ENCODE data around the gene RAPGEF5.

Gene RAPGEF5

DNA sequence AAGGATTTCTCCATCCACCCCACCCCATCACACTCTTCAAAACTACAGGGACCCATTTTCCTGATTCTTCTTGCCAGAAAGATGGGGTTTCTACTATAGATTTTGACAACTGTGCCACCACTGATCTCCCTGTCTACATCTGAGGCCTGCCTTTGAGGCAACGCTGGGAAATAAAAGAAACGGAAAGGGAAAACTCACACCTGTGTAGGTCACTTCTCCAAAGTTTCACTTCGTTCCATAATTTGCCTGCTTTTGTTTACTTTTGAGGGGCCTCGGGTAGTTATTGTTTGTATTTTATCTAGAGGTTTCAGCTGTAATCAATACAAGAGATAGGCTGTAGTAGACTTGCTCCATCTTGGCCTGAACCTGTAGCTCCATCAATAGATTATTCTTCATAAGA, 56.1 kb downstream of the RAPGEF5 start:
- no peak for DNase-seq

DNA sequence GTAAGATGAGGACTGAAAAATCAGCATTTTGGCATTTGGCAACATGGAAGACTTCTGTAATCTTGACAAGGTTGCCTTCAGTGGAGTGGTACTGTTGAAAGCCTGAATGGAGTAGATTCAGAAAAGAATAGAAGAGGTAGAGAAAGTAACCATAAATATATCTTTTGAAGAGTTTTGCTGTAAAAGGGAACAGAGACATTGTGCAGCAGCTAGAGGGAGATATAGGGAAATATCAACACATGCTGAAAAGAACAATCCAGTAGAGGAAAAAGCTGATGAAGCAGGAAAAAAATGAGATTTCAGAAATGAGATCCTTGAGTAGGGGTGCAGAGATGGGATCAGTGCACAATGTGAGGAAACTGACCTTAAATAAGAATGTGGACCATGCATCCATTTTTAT, 60.0 kb downstream of the RAPGEF5 start:
- DNase-seq = no peak

DNA sequence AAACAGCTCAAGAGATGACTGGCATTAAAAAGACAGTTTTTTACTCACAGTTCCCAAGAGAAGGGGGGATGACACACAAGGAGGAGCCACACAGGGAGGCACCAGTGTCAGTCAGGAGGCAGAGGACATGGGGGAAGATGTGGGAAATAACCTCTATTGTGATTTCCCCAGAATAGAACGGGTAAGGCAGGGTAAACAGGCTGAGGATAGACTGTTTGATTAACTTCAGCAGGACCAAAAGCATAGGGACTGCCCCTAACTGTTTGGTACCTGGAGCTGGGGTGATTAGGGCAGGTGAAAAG, 60.7 kb downstream of the RAPGEF5 start:
- DNase-seq = no peak

DNA sequence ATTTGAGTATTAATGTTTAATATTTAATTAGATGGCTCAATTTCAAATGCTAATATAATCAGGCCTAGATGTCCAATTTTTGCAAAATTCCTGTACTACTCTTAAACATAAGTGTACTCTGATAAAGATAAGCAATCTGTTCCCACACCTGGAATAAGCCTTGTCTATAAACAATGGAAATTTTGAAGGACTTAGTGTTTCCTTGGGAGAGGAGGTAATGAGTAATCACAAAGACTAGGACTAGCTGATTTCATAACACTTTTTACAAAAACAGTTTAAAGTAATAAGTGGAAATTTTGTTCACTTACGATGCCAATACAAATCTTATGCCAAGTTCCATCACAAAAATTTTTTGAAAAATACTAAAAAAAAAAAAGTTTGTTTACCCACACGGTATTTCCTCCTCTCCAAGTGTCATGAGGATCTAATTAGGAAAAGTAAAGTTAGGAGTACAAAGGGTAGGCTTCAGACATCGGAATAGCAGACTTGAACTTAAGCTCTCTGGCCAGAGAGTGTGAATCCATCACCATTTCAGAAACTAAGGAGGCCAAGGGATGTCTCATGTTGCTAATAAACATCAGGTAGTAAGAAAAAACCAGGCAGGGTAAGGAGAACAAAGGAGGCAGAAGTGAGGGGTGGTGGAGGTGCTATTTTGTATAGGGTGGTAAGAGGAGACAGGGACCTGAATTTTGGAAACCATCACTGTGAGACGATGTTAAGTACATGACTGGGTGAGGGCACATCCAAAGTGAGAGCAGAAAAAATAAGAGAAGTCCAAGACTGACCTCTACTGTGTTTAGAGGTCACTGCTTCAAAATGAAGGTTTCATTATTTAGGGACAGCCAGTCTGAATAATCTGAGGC, 61.3 kb downstream of the RAPGEF5 start:
- no peak for DNase-seq

DNA sequence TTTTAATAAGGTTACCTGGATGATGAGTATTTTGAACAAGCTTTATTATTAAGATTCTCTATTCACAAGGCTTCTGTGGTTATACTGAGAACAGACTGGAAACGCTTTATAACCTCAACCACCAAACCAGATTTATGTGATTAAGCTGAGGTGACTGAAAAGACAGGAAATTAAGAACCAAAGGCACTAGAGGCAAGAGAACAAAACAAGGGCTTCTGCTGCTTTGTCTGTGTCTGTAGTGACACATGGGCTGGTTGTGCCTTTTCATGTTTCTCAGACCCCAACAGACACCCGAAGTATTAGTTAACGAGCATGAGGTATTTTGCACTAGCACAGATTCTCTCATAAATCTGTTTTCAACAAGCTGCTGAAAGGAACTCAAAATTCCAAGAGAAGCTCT, 64.4 kb downstream of the RAPGEF5 start:
- no peak for DNase-seq

- DNase-seq = no peak
Measured at GRCh38 chr7:22291977-22292376, 65.0 kb downstream of the RAPGEF5 start.

DNA sequence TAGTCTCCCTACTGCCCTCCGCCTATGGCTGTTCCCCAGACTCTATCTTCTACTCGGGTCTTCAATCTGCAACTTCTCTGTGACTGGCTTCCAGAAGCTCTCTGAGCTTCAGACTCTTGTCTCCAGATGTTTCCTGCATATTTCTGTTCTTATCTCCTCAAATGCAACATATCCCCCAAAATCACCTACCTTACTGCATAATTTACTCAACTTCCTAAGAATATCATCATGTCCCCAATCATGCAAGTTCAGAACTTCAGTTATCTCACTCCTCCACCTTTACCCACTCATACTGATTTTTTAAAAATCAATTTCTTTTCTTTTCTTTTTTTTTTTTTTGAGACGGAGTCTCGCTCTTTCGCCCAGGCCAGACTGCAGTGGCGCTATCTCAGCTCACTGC, 68.8 kb downstream of the RAPGEF5 start:
- DNase-seq = no peak

- DNase-seq = no peak
Measured at GRCh38 chr7:22287412-22287811, 69.5 kb downstream of the RAPGEF5 start.

- DNase-seq = no peak
Measured at GRCh38 chr7:22286436-22286835, 70.5 kb downstream of the RAPGEF5 start.

DNA sequence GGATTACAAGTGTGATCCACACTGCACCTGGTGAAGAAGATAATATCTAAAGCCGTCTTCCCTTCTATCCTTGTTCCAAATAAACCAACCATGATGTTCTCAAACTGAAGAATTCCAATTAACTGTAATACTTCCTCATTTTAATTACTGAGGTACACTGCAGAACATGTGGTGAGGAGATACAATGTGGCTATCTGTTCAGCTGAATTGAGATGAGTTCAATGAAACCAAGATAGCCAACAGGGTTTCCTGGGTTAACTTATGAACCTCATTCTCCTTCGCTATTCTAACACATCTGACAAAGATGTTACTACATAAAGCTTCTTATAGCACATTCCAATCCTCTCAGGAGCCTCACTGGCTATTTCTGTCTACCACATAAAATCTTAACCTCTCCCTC, 75.5 kb downstream of the RAPGEF5 start:
- no peak for DNase-seq

DNA sequence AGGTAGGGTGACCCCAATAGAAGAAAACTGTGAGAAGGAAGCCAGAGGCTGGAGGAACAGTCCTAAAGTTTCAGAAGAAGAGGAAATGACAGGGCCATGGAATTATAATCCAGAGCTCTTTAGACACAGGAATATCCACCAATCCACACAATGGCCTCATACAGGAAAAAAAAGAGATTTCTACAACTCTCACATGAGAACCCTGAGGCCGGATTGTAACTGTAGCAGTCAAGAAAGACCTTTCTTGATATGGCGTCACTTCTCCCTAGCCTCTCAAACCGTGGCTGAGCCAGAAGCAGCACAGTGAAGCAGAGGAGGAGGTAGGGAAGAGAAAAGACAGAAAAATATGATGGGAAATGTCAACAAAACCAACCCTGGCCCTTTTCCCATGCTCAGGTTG, 76.9 kb downstream of the RAPGEF5 start:
- no peak for DNase-seq

GRCh38 chr7:22278660-22279059, 78.3 kb downstream of the RAPGEF5 start:
- no peak for DNase-seq

GRCh38 chr7:22277375-22277774, 79.6 kb downstream of the RAPGEF5 start:
- no peak for DNase-seq

DNA sequence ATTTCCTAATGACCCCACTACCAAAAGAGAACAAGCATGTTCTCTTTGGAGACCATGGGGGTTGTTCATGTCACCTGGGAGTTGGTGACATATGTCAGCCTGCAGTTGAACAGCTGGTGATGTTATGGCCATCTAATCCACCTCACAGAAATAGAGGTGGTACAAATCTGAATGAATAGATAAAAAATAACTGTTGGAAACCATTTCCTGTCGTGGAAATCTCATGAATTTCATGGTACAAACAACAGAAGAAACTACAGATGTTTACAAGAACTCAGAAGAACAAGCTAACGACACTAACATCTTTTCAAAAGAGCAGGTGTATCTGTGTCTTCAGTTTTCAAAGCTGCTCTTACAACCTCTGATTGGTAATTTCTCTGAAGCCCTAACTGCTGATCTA, 81.3 kb downstream of the RAPGEF5 start:
- DNase-seq = no peak

DNA sequence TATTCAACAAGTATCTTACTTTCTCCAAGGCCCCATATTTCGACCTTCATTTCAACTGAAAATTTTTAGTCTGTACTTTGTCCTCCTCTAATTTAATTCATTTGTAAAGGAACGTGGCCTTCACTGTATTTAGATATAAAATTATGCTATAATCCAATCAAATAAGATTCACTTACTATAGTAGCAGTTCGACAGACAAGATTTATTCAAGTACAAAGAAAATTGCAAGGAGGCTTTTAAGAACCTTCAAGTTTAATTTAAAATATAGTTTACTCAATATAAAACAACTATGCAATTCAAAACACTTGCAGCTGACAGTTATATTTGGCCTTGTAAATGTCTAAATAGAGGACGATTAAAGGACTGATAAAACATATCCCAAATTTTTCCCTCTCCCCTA, 85.6 kb downstream of the RAPGEF5 start:
- DNase-seq = no peak

DNA sequence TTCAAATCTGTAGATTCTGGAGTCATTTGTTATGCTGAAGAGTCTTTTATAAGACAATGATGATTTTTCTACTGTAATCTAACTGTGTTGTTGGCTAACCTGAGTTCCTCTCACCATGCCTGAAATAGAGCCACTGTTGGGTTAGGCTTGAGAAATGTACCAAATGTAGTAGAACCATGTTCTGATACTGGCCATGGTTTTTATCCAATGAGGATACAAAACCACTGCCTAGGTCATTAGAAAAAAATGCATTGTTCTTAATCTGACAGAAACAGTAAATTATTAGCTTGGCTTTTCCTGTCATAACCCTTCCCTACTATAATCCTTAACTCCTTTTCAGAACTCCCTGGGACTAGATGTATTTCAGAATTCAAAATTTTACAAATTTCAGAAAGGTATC, 86.6 kb downstream of the RAPGEF5 start:
- DNase-seq = no peak

DNA sequence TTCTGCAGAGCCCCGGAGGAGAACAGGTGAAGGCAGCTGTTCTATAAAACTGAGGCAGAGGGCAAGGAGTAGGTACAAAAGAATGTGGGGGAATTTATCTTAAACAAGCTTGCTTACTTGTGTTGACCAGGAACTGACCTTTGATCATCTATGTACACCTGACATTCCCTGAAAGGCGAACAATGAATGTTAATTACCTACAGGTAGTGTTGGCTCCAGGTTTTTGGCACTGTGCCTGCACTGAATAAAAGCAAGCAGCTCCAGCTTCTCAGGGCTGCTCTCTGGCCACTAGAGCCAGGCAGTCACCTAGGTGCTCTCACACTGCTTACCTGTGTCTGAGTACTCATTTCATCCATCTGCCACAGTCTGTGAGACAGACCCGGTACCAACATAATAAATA, 87.0 kb downstream of the RAPGEF5 start:
- DNase-seq = no peak

DNA sequence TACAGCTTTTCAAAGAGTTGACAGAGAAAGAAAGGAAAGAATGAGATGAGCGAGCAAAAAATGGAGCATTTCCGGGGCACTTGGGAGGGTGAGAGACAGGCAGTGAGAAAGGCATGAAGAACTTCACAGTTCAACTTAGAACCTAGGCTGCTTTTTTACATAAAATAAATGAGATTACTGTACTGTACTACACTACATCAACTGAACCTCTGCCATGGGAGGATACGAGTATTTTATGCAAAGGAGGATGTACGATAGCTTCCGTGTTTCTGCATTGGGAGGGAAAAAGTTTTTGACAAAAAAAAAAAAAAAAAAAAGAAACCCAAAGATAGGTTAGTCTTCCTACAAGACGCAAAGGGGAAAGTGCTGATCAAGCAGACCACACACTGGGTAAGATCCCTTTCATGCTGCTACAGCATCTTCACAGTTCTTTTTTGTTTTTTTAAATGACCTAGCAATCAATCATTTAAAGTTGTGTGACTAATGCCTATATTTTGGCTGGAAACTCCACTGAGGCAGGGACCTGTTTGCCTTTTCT, 88.0 kb downstream of the RAPGEF5 start:
- DNase-seq = no peak

DNA sequence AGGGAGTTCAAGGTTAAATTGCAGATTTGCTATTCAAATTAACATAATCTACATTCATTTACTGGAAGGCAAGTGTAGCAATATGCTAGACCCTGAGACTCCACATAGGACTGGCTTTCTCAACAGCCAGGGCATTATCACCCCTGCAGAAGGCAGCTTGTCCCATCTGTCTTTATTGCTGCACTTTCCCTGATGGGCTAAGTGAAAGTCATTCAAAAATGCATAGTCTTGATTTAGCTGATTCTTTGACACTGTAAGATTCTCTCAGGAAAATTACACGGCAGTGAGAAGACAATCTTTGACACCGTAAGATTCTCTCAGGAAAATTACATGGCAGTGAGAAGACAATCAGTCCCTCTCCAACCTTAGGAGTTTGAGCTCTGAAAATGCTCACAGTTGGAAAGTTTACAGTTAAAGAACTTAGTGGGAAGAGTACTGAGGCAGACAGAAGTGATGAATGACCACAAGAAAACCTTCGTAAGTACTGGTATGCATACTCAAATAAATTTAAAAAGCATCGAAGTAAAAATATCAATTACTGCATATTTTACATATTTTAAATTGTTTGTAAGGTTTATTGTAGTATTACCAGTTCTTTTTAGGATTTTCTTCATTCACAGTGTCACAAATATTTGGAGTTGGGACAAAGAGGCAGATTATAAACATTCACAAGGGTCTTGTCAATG, 88.9 kb downstream of the RAPGEF5 start:
- no peak for DNase-seq

GRCh38 chr7:22262538-22262937, 94.4 kb downstream of the RAPGEF5 start:
- no peak for DNase-seq

DNA sequence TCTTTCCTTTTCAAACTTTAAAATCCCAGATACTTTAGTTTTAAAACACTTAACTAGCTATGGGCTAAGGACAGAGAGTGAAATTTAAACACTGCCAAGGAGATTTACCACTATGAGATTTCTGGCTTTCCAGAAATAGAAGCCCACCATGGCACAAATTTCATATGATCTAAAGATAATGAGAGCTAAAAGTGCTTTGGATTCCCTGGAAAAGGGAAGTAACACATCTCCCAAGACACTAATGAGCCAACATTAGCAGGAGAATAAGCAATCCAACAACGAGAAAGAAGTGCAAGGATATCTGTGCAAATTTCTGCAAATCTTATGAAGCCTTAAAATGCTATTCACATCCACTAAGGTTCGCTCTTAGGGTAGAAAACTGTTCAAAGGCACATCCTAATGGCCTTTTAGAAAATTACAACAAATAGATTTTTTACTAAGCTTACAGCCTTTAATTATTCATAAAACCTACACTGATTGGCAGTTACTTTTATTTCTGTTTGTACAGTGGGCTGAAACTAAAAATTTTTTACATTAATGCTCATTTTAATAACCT, 100.3 kb downstream of the RAPGEF5 start:
- DNase-seq = no peak

DNA sequence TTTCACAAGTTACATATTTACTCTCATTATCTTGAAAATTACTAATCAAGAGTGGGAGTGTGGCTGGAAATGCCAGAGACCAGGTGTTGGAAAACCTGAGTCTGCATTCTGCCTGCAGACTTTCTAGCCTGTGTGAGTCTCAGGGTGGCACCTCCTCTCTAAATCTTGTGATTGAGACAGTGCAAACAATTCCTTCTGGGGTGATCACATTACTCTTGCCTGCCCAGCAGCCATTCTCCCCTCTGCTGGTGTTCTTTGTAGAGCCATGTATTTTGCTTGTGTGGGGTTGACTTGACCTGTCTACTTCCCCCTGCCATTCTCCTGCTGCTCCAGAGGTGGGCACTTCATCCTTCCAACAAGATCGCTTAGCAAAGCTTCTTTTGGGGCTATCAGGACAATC, 101.1 kb downstream of the RAPGEF5 start:
- no peak for DNase-seq

GRCh38 chr7:22255342-22255741, 101.6 kb downstream of the RAPGEF5 start:
- no peak for DNase-seq

DNA sequence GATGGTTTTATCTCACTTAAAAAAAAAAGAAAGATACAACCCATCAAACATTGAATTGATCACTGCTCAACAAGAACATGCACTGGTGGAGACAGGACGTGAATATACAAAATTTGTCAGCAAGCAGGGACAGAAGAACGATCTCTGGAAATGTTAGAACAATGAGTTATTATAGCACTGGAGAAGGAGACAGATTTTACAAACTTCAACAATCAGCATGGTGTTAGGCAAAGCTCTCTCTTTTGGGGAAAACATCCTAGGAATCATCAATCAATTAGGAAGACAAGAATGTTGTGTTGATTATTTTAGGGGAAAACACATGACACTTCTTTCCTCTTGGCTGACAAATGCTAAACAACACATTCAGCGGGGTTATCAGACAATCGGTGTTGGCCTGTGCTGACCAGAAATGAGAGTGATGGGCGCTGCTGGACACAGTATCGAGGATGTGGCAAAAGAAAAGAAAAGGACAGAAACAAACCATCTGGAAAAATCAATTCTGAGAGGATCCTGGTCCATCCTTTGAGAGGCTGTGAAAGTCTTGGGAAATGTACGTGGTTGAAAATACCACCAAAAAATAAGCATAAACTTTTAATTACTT, 103.9 kb downstream of the RAPGEF5 start:
- DNase-seq = no peak

Measured in SIG-M5 (cell line).